HepG2 (cell line): ENCODE data around the gene FOXN3. TPM values are rescaled to one million over a fixed set of nuclear protein-coding genes. Genes with fewer than 3 reads are reported as not detected.

Experiments
- ATAC-seq: fragments of 200-7000 bp; cut with Tn5 transposase; 3 replicates; pipeline ENCODE4 v1.9.1; 2020; ENCODE audit warnings: mild to moderate bottlenecking, moderate library complexity
- BruUV-seq: library from RNA; stranded (reverse); fragments of 400-500 nt; replicated peaks from 2 replicates; lab custom pipeline; 2021; lab: Mats Ljungman, UMichigan
- CTCF ChIA-PET: fragments of 300-600 bp; formaldehyde crosslinking; extraction: SDS; loops from one replicate; lab custom pipeline; 2021; ENCODE audit warnings: low total read pairs, inconsistent platforms, low intra/inter-chr PET ratio; lab: Yijun Ruan, JAX
- POLR2A ChIA-PET: fragments of 350-600 bp; sonication (Branson Sonifier 250); formaldehyde crosslinking; loops from one replicate; lab custom pipeline; 2020; ENCODE audit warnings: antibody characterized with exemption, inconsistent platforms; lab: Yijun Ruan, JAX
- DNase-seq: peaks from one replicate; pipeline ENCODE4 v3.0.0-alpha.2; 2015; ENCODE audit warnings: low spot score
- FAIRE-seq: peaks from 3 replicates; lab custom pipeline; 2011; peaks lifted over from hg19 to GRCh38; lab: Jason Lieb, UNC
- H2AFZ ChIP-seq: one replicate; pipeline ENCODE4 v1.6.1; 2011; ENCODE audit warnings: low read length, inconsistent platforms
- H3K27ac ChIP-seq: fragments of 300-600 bp; 3 replicates; pipeline ENCODE4 v1.8.0; 2011; ENCODE audit warnings: mixed run types, mild to moderate bottlenecking, mixed read lengths, low read length, inconsistent platforms; ENCODE audit not compliant: insufficient read depth; ENCODE audit errors: extremely low read length
- H3K27me3 ChIP-seq, 2 experiments: fragments of 200-600 bp in 1 of 2; 2 replicates in 1 of 2; 3 replicates in 1 of 2; pipeline versions ENCODE4 v1.6.0 to v1.8.0; 2011; ENCODE audit warnings: low read length in 2 of 2, mild to moderate bottlenecking in 2 of 2, moderate library complexity in 2 of 2, inconsistent platforms in 1 of 2; ENCODE audit not compliant: insufficient read depth in 2 of 2, control insufficient read depth in 1 of 2
- H3K36me3 ChIP-seq, 2 experiments: fragments of 200-600 bp in 1 of 2; replicated peaks in 1 of 2; 2 replicates in 1 of 2; 3 replicates in 1 of 2; pipeline versions ENCODE4 v1.5.1 to v1.8.0; 2011; ENCODE audit warnings: low read length in 2 of 2, inconsistent platforms in 1 of 2; ENCODE audit not compliant: insufficient read depth in 2 of 2, control insufficient read depth in 1 of 2
- H3K4me1 ChIP-seq: 2 replicates; pipeline ENCODE4 v1.5.1; 2012; ENCODE audit warnings: low read length, inconsistent platforms; ENCODE audit not compliant: insufficient read depth
- H3K4me2 ChIP-seq: 2 replicates; pipeline ENCODE4 v1.6.0; 2011; ENCODE audit warnings: low read depth, low read length, inconsistent platforms
- H3K4me3 ChIP-seq, 3 experiments: fragments of 200-600 bp in 1 of 3; sonication (generic), shearing (Covaris generic) in 1 of 3; replicated peaks in 1 of 3; 2 replicates each; pipeline ENCODE4 v1.5.1; 2011 to 2016; ENCODE audit warnings: low read length in 3 of 3, inconsistent platforms in 2 of 3, low read depth in 2 of 3, mild to moderate bottlenecking in 2 of 3, control low read depth in 1 of 3, mixed read lengths in 1 of 3; ENCODE audit not compliant: insufficient read depth in 1 of 3
- H3K79me2 ChIP-seq: one replicate; pipeline ENCODE4 v1.6.1; 2011; ENCODE audit warnings: low read length, inconsistent platforms; ENCODE audit not compliant: insufficient read depth
- H3K9ac ChIP-seq: 2 replicates; pipeline ENCODE4 v1.6.0; 2011; ENCODE audit warnings: mild to moderate bottlenecking, low read depth, low read length, inconsistent platforms; ENCODE audit not compliant: insufficient read depth
- H3K9me3 ChIP-seq: 2 replicates; pipeline ENCODE4 v1.5.1; 2012; ENCODE audit warnings: mild to moderate bottlenecking, low read length
- H4K20me1 ChIP-seq: 2 replicates; pipeline ENCODE4 v1.6.0; 2011; ENCODE audit warnings: inconsistent platforms, mild to moderate bottlenecking, low read length, moderate library complexity; ENCODE audit not compliant: insufficient read depth
- ERF ChIP-seq: IDR thresholded peaks from 2 replicates; pipeline ENCODE4 v1.6.1; 2018; ENCODE audit warnings: missing biosample characterization, missing genetic modification reagents
- GFI1 ChIP-seq: sonication (generic); formaldehyde crosslinking; IDR thresholded peaks from 2 replicates; pipeline ENCODE4 v1.5.0; 2020; ENCODE audit warnings: missing genetic modification reagents, mild to moderate bottlenecking, borderline replicate concordance
- ISX ChIP-seq: sonication (generic); formaldehyde crosslinking; conservative IDR thresholded peaks from 2 replicates; pipeline ENCODE4 v1.5.0; 2020; ENCODE audit warnings: missing genetic modification reagents
- MAF1 ChIP-seq: sonication (generic); formaldehyde crosslinking; IDR thresholded peaks from 2 replicates; pipeline ENCODE4 v1.5.0; 2020; ENCODE audit warnings: missing genetic modification reagents, borderline replicate concordance
- MAFF ChIP-seq: IDR thresholded peaks from 2 replicates; pipeline ENCODE4 v1.6.1; 2011; ENCODE audit warnings: low read depth, low read length, improper control_type of control experiment
- NBN ChIP-seq: fragments of 450-650 bp; conservative IDR thresholded peaks from 2 replicates; pipeline ENCODE4 v1.6.1; 2017
- NCOA2 ChIP-seq: sonication (generic); formaldehyde crosslinking; IDR thresholded peaks from 2 replicates; pipeline ENCODE4 v1.8.0; 2022; ENCODE audit warnings: inconsistent platforms
- POGZ ChIP-seq: sonication (generic); formaldehyde crosslinking; IDR thresholded peaks from 2 replicates; pipeline ENCODE4 v1.4.0; 2020; ENCODE audit warnings: mild to moderate bottlenecking, missing genetic modification reagents
- TEAD3 ChIP-seq: optimal IDR thresholded peaks from 2 replicates; pipeline ENCODE3; 2016; ENCODE audit warnings: borderline replicate concordance
- YEATS2 ChIP-seq: sonication (generic); formaldehyde crosslinking; IDR thresholded peaks from 2 replicates; pipeline ENCODE4 v1.4.0; 2020; ENCODE audit warnings: missing genetic modification reagents, borderline replicate concordance
- ZMYM3 ChIP-seq: sonication (generic); formaldehyde crosslinking; IDR thresholded peaks from 2 replicates; pipeline ENCODE4 v1.5.1; 2020; ENCODE audit warnings: mild to moderate bottlenecking, missing genetic modification reagents
- ZNF207 ChIP-seq: fragments of 450-650 bp; IDR thresholded peaks from 2 replicates; pipeline ENCODE4 v1.6.1; 2016; ENCODE audit warnings: antibody characterized with exemption, borderline replicate concordance
- ZNF737 ChIP-seq: sonication (generic); formaldehyde crosslinking; IDR thresholded peaks from 2 replicates; pipeline ENCODE4 v1.5.0; 2020; ENCODE audit warnings: missing genetic modification reagents, mild to moderate bottlenecking, borderline replicate concordance
- ZNF75D ChIP-seq: sonication (generic); formaldehyde crosslinking; IDR thresholded peaks from 2 replicates; pipeline ENCODE4 v1.8.1; 2023; ENCODE audit warnings: missing genetic modification reagents, mild to moderate bottlenecking, borderline replicate concordance
- WGBS: methylation state at CpG from one replicate; pipeline ENCODE4 v1.1.6; 2017; ENCODE audit warnings: low lambda C conversion rate; 5-methylcytosine and 5-hydroxymethylcytosine counted together
- in situ Hi-C: cut with HindIII; loops from 2 replicates; pipeline ENCODE4 v1.10.0; 2017; ENCODE audit warnings: low pct_unique_long_range_greater_than_20kb; ENCODE audit not compliant: extremely low pct_ligation_motif_present
- intact Hi-C: fragments of 100-400 bp; cut with micrococcal nuclease; formaldehyde crosslinking; loops from one replicate; pipeline ENCODE4 v1.10.0; 2022; ENCODE audit not compliant: unreplicated experiment
- polyA plus RNA-seq, 8 experiments: library from polyadenylated mRNA; depleted of rRNA in 3 of 8; stranded (reverse) in 7 of 8; unstranded in 1 of 8; fragments of >200 nt; fragmentation: Illumina TruSeq in 4 of 8; extraction: Trizol in 4 of 8; gene quantifications; 2 replicates each; pipeline versions ENCODE4 v1.2.1 to v1.2.3, GENCODE V29; 2011 to 2016; ENCODE audit warnings: low read depth in 4 of 8, missing spikeins in 1 of 8, mixed read lengths in 1 of 8; ENCODE audit not compliant: insufficient read depth in 1 of 8
- total RNA-seq, 5 experiments: library from RNA; depleted of rRNA; stranded (reverse); fragments of >200 nt; fragmentation: Illumina TruSeq; extraction: Trizol; gene quantifications; 2 replicates each; pipeline ENCODE4 v1.2.3, GENCODE V29; 2016; ENCODE audit warnings: low read depth in 1 of 5
- TF ChIP-seq, protein P1 (sequence below): sonication (generic); formaldehyde crosslinking; IDR thresholded peaks from 2 replicates; pipeline ENCODE4 v1.5.0; 2020; ENCODE audit warnings: missing genetic modification reagents, mild to moderate bottlenecking, borderline replicate concordance
- TF ChIP-seq, protein P2 (sequence below): sonication (generic); formaldehyde crosslinking; IDR thresholded peaks from 2 replicates; pipeline ENCODE4 v1.5.0; 2020; ENCODE audit warnings: missing genetic modification reagents, mild to moderate bottlenecking, borderline replicate concordance
- TF ChIP-seq, protein P3 (sequence below): sonication (generic); formaldehyde crosslinking; IDR thresholded peaks from 2 replicates; pipeline ENCODE4 v1.4.0; 2020; ENCODE audit warnings: missing genetic modification reagents, borderline replicate concordance
- TF ChIP-seq, protein P4 (sequence below): sonication (generic); formaldehyde crosslinking; IDR thresholded peaks from 2 replicates; pipeline ENCODE4 v1.4.0; 2020; ENCODE audit warnings: mild to moderate bottlenecking, missing genetic modification reagents, borderline replicate concordance

The FOXN3 gene
- total and polyA plus RNA-seq, 2 of the 13 experiments (the other 11 are each of a cell fraction or from before 2014, with no cell fraction given), result 32.4 to 70.2 TPM

DNA sequence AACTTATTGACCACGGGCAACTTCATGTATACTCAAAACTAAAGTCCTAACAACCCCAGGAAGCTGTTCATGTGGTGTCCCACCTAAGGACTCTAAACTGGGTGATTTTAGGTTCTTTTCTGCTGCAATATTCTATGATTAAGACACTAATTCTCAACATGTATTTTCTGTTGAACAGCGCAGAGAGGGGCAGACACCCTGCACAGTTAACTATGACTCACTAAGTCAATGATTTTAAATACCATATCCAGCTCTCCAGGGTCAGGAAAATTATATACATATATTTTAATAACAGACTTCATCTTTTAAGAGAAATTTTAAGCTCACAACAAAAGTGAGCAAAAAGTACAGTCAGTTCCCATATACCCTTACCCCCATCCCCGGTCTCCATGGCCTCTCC lies 85.0 kb downstream of the FOXN3 start:
- Histone ChIP-seq H3K4me3 (no peak overlapping the region), H3K9me3 (no peaks in the 10 kb centered on the region), H2AFZ (no peak overlapping the region), H3K27me3 (no peaks in the 10 kb centered on the region), H3K4me2 (no peak overlapping the region), H4K20me1 (peaks cover 8% of the 10 kb centered on the region; the same call in 1 of the 2 replicates), H3K36me3 (peaks cover 7 to 20% of the 10 kb centered on the region in 2 experiments), H3K9ac (no peak overlapping the region), H3K4me1 (peaks cover 68% of the 10 kb centered on the region), H3K79me2 (peaks cover 70% of the 10 kb centered on the region), H3K27ac (no peak overlapping the region)
- ChIA-PET POLR2A (no interaction called here), CTCF (no interaction called here)
- BruUV-seq, result no TSS peak
- intact Hi-C loops (no loop called here), in situ Hi-C loops (no loop called here)
- no peak for FAIRE-seq
- no peak for ATAC-seq
- DNase-seq, result no peak
- no peak for TF ChIP-seq ZNF207
- TF ChIP-seq ZMYM3 (CRISPR knock-in tag), result no peak
- TF ChIP-seq ISX (CRISPR knock-in tag), result no peak
- TF ChIP-seq ZNF75D (CRISPR knock-in tag), result no peak
- no peak for TF ChIP-seq POGZ (CRISPR knock-in tag)
- TF ChIP-seq, protein P1, sequence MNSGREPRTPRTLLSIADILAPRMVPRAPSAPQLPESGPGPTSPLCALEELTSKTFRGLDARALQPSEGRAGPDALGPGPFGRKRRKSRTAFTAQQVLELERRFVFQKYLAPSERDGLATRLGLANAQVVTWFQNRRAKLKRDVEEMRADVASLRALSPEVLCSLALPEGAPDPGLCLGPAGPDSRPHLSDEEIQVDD (CRISPR knock-in tag), result no peak
- TF ChIP-seq, protein P2, sequence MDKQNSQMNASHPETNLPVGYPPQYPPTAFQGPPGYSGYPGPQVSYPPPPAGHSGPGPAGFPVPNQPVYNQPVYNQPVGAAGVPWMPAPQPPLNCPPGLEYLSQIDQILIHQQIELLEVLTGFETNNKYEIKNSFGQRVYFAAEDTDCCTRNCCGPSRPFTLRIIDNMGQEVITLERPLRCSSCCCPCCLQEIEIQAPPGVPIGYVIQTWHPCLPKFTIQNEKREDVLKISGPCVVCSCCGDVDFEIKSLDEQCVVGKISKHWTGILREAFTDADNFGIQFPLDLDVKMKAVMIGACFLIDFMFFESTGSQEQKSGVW, result no peak
- TF ChIP-seq NCOA2 (CRISPR knock-in tag), result no peak
- TF ChIP-seq, protein P3, sequence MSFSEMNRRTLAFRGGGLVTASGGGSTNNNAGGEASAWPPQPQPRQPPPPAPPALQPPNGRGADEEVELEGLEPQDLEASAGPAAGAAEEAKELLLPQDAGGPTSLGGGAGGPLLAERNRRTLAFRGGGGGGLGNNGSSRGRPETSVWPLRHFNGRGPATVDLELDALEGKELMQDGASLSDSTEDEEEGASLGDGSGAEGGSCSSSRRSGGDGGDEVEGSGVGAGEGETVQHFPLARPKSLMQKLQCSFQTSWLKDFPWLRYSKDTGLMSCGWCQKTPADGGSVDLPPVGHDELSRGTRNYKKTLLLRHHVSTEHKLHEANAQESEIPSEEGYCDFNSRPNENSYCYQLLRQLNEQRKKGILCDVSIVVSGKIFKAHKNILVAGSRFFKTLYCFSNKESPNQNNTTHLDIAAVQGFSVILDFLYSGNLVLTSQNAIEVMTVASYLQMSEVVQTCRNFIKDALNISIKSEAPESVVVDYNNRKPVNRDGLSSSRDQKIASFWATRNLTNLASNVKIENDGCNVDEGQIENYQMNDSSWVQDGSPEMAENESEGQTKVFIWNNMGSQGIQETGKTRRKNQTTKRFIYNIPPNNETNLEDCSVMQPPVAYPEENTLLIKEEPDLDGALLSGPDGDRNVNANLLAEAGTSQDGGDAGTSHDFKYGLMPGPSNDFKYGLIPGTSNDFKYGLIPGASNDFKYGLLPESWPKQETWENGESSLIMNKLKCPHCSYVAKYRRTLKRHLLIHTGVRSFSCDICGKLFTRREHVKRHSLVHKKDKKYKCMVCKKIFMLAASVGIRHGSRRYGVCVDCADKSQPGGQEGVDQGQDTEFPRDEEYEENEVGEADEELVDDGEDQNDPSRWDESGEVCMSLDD (CRISPR knock-in tag), result no peak
- TF ChIP-seq, protein P4, sequence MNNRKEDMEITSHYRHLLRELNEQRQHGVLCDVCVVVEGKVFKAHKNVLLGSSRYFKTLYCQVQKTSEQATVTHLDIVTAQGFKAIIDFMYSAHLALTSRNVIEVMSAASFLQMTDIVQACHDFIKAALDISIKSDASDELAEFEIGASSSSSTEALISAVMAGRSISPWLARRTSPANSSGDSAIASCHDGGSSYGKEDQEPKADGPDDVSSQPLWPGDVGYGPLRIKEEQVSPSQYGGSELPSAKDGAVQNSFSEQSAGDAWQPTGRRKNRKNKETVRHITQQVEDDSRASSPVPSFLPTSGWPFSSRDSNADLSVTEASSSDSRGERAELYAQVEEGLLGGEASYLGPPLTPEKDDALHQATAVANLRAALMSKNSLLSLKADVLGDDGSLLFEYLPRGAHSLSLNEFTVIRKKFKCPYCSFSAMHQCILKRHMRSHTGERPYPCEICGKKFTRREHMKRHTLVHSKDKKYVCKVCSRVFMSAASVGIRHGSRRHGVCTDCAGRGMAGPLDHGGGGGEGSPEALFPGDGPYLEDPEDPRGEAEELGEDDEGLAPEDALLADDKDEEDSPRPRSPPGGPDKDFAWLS, result no peak
- TF ChIP-seq MAFF, result no peak
- TF ChIP-seq ZNF737 (CRISPR knock-in tag), result no peak
- TF ChIP-seq MAF1 (CRISPR knock-in tag), result no peak
- no peak for TF ChIP-seq NBN
- no peak for TF ChIP-seq TEAD3 (CRISPR knock-in tag)
- no peak for TF ChIP-seq ERF (CRISPR knock-in tag)
- TF ChIP-seq YEATS2 (CRISPR knock-in tag), result no peak
- no peak for TF ChIP-seq GFI1 (CRISPR knock-in tag)
- 99% methylated on average over 3 of the region's 3 CpGs for WGBS
